ENCODE data around the gene RHOBTB1.

RHOBTB1 gene

DNA sequence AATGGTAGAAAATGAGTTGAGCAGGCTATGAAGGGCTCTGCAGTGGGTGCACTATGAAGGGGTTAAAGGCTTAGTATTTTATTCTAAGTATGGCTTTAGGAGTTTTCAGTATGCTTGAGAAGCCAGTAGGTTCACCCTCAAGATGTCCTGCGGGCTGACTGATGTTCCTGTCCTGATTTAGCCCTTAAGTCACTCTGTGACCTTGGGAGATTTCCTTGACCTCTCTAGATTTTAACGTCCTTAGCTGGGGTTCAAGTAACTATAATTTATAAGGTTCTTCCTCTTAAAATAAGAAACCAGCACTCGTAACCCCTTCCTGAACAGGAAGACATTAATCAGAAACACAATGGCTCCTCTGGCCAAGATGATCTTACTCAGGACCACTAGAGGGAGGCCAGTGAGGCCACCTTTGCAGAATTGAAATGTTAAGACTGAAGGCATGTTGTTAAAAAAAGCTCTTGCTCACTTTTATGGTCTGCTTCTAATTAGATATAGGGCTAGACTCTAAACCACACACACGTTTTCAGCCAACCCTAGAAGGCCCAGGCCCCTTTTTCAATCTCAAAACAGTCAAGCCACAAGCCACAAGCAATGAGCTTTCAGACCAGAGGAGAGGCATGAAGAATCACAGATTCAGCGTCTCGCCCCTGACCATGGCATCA lies 123.8 kb downstream of the RHOBTB1 start:
- no peak for DNase-seq
